ENCODE measurements around the gene MAP4K2. TPM values are rescaled to one million over a fixed set of nuclear protein-coding genes. Genes with fewer than 3 reads are reported as not detected.
A peak's percentile ranks its signal among the peaks of the same experiment; 100 is the strongest.

Gene MAP4K2
- total RNA-seq, 1 experiment from 2014 or later, result 24.5 TPM

GRCh38 chr11:64765291-64765850, 37.6 kb downstream of the MAP4K2 start (continued):
- TF ChIP-seq ZNF425 (CRISPR knock-in tag; conservative IDR thresholded peaks at IDR 0.05) (no peak), EMX1 (CRISPR knock-in tag; IDR thresholded peaks at IDR 0.05) (no peak)

- ChIA-PET POLR2A (no interaction called here), CTCF (interaction anchor here (0.8 to 7.5 kb wide), 6 partner anchors 9 to 76 kb away, joined by 3 to 150 read pairs (median 5); partner anchors contain the start of genes RASGRP2 and SF1)
- Mint-ChIP-seq H3K4me1 (peaks cover 79% of the 10 kb centered on the region), H3K36me3 (peaks cover 49% of the 10 kb centered on the region), H3K27ac (peak overlapping the region; percentile 98), H3K9me3 (no peaks in the 10 kb centered on the region), H3K4me3 (peak overlapping the region; percentile 43), H3K27me3 (ENCODE audit: low read depth) (no peaks in the 10 kb centered on the region)
- ATAC-seq, result no peak
- TF ChIP-seq ZNF317 (CRISPR knock-in tag; IDR thresholded peaks at IDR 0.05; ENCODE audit: borderline replicate concordance, low read depth) (no peak), E2F5 (CRISPR knock-in tag; IDR thresholded peaks at IDR 0.05) (no peak), ZMAT4 (CRISPR knock-in tag; IDR thresholded peaks at IDR 0.05) (no peak), MAX (CRISPR knock-in tag; IDR thresholded peaks at IDR 0.05) (no peak), AR (CRISPR knock-in tag; IDR thresholded peaks at IDR 0.05) (no peak), MXD4 (CRISPR knock-in tag; IDR thresholded peaks at IDR 0.05; ENCODE audit: borderline replicate concordance) (no peak), ATF2 (CRISPR knock-in tag; IDR thresholded peaks at IDR 0.05; ENCODE audit: borderline replicate concordance, low read depth) (no peak), ARID4B (CRISPR knock-in tag; IDR thresholded peaks at IDR 0.05; ENCODE audit: borderline replicate concordance) (no peak), IRF1 (CRISPR knock-in tag; IDR thresholded peaks at IDR 0.05) (no peak)
- no peak for DNase-seq (ENCODE audit: low spot score)
Observed at GRCh38 chr11:64764753-64765152, 38.3 kb downstream of the MAP4K2 start.
